ENCODE measurements around the gene CRACDL.

Gene CRACDL

DNA sequence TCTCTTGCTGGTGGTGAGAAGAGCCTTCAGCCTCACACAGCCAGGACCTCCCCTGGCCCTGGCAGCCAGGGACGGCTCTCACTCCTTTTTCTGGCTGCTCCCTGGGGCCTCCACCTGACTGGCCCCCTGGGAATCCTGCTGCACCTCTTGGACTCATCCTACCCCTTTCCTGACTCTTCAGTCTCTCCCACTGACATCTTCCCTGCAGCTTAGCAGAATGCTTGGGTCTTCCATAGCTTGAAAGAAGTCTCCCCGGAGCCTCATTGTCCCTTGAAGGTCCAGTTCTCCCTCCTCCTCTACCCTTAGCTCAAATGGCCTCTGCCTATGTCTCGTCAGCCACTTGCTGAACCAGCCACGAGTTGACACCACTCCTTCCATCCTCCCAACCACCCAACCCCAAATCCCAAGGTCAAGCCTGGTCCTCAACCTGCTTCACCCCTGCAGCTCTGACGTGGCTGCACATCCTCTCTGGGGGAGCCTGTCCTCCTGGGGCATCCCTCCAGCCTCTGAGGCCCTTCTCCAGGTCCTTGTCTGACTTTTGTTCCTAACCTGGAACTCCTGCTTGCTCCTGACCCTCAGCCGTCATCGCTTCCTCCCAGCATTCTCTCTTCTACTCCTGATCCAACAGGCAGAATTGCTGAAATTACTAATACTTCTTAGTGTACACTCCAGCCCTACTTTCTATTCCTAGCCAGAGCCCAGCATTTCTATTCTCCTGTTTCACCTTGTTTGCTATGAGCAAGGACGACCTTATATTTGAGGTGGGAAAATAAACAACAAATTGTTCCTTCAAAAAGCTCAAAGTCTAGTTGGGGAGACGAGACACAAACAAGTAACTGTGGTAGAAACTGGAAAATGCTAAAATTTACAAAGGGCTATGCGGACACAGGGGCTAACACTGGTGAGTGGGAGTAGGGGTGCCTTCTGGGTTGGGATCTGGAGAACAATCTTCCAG is 136.4 kb downstream of the CRACDL start:
- DNase-seq = no peak

DNA sequence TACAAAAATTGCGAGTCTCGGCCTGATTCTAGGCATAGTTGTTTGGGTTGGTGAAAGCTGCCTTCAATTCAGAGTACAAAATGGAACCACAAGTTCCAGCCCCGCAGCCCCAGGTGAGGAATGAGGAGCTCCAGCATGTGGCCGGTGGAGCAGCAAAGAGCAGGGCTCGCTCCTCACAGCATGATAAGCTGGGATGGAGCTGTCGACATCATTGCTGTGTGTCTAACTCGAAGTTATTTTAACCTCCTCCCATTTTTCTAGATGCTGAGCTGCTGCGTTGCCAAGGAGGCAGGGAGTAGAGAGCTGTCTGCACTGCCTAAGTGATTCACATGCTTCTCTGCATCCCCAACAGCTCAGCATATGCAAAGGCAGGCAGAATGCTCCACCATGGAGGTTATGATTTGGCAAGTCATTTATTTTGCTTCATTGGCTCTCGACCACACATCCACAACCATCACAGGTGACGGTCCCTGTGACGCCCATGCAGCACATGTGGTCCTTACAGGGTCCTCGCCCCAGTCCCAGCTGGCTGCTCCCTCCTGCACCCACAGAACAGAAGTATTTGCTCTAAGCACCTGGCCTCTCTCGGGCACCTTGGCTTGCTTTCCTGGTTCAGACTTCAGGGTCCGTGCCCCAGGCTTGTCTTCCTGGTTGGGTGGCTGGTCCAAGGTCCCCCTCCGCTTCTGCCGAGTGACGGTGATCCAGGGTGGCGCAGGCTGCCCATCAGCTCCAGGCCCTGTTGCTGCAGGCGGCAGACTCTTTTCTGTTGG is 139.1 kb downstream of the CRACDL start:
- no peak for DNase-seq

DNA sequence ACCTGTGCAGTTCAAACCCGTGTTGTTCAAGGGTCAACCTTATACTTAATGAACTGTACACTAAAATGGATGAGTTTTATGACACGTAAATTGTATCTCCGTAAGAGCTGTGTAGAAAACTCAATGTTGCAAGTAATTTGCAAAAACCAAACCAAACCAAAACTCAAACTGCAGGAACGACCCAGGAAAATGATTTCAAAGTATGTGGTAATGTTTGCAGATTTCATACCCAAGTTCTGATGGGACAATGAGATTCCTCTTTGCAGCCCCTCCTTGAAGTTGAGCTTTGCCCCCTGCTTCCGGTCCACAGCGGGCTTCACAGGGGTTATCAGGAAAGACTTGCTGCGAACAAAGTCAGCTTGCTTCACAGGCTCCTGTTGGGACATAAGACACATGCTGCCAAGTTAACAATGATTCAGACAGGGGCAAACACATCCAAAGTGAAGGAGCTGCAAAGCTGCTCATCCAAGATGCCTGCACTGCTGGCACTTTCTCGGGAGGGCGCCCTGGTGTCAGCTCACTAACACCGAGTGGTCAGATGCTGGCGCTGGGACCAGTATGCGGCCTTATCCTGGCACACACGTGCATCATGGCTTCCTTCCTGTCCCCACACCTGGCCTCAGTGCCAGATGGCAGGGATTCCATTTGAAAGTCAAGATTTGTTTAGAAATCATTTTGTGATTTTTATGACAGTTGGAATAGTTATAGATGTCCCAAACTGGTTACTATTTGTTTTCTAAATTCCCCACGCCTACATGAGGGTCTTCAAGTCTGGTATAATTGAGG is 139.9 kb downstream of the CRACDL start:
- no peak for DNase-seq

DNA sequence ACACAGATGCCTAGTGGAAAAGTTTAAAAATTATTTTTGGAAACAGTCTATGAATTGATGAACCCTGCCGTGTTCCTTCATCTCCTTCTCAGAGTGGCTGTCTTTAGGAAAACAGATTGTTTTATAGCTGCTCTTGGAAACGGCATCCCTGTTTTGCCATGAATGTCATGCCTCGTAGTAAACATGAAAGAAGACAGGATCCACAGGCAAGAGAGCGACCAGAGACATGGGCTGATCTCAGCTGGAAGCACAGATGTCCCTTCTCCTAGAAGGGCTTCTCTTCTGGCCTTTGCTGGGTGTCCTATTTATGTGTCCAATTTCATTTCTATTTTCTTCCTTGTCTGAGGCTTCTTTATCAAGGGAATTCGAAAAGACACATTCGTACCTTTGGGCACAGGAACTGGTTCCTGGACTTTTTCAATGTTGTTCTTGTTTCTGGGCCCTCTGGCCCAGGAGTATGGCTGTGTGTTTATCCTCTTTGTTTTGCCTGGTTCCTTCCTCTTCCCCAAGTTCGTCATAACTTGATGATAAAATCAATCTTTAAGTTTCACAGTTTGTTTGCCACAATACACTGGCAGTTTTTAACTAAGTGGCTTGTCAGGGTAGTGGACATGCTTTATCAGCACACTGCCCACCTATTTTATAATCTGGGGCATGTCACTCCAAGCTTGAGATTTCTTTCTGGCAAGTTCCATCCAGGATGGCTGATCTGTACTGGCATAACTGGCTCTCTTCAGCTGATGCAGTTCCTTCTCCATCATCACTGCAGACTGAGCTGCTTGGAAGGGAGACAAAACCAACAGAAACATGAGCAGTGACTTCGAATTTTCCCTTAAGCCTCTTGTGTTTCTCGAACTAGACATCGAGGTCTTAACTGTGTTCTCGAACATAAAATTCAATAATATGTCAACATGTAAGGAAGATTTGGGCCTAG is 141.9 kb downstream of the CRACDL start:
- DNase-seq = no peak

DNA sequence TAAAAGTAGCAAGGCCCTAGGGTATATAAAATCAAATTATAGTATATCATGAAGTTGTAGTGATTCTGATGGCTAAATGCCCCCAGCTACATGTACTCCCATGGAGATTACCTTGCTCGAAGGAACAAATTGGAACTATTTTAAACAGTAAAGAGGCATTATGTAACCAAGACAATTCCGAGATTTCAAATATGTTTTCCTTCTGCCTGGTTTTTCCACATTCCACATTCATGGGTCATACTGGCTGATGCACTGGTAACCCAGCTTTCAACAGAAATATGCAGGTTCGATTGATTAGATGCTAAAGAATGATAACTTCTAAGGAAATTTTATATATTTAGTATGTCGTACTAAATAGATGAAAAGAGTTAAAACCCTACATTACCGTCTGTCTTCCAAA is 142.8 kb downstream of the CRACDL start:
- DNase-seq = no peak

DNA sequence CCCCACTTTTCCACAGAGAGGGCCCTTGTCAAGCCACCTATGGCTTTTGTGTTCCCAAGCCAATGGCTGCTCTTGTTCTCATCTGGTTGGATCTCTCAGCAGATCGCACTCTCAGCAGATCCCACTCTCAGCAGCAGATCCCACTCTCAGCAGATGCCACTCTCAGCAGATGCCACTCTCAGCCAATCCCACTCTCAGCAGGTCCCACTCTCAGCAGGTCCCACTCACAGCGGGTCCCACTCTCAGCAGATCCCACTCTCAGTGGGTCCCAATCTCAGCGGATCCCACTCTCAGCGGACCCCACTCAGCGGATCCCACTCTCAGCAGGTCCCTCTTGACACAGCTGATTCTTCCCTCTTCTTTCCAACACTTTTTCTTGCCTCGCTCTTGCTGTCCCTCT is 145.8 kb downstream of the CRACDL start:
- DNase-seq = no peak

DNA sequence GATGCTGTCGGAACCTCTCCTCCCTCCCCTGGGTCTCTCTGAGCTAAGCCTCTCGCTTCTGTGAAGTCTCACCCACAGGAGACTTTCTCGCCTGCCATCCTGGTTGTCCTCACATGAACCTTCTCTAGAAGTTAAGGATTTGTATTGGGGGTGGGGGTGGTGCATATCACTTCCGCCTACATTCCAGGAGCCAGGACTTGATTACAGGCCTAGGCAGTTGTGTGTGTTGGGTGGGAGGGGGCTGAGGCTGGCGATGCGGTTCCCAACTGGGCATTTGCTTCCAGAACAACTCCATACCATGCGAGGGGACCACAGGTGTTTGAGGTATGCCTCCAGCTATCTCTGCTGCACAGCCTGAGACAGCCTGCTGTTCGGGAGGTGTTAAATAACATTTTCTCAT is 148.3 kb downstream of the CRACDL start:
- DNase-seq = no peak

DNA sequence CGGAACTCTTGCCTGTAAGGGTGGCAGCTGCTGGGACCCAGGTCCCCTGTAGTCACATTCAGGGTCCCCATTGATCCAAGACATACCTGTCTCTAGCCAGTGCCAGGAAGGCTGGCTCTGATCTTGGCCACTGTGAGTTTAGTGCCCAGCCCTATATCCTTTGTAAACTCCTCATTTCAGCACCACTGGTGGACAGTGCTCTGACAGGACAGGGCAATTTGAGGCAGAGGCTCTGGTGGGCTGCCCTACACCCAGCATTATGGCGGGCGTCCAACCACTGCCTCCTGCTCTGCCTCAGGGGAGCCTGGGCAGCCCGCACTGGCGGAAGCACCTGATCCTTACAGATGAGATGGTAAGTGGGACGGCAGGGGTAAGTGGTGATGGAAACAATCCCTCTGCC is 149.8 kb downstream of the CRACDL start:
- no peak for DNase-seq

DNA sequence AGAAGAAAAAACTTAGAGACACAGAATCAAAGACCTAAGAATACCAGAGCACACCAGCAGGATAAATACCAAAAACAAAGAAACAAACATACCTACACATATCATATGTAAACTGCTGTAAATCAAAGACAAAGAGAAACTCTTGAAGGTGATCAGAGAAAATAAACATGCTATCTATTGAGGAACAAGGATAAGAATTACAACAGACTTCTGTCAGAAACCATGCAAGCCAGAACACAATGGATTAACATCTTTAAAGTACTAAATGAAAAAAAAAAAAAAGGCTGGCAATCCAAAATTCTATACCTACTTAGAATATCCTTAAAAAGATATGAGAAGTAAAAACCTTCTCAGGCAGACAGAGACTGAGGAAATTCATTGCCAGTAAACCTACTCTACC is 153.5 kb downstream of the CRACDL start:
- no peak for DNase-seq

DNA sequence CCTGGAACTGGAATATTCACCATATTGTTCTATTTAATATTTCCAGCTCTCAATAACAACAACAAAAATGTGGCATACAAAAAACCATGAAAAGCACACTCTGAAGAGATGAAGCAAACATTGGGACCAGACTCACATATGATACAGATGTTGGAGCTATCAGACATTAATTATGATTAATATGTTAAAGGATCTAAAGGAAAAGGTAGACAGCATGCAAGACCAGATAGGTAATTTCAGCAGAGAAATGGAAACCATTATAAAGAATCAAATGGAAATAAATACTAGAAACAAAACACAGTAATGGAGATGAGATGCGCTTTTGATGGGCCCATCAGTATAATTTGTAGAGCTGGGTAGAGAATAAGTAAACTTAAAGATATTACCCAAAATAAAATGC is 154.2 kb downstream of the CRACDL start:
- no peak for DNase-seq

DNA sequence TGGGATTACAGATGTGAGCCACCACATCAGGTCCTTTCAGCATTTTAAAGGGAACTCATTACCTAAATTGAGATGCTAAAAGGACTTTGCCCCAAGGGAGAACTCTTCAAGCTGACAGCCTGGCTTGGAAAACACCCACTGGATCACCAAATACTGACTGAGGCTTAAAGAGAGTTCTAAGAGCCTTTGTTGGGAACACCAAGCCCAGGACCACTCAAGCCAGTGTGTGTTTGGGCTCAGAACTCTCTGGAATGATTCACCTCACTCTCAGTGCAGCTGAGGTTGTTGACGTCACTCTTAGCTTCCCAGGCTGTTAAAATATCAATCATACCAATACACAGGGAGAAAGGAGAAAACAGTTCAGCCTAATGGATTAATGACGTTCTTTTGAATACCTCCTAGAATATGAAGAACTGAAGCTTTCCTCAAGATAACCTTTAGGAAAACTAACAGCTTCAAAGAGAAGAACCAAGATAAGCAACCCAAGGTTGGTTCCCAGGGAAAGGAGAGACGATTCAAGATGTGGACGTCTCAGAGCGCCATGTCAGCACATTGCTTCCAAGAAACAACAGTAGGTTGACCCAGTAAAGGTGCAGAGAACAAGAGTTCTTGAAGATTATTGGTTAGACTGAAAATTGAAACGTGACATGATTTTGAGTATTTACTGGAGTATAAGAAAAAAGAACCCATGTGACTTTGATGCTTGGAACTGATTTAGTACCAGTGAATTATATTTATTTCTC is 157.1 kb downstream of the CRACDL start:
- DNase-seq = no peak

DNA sequence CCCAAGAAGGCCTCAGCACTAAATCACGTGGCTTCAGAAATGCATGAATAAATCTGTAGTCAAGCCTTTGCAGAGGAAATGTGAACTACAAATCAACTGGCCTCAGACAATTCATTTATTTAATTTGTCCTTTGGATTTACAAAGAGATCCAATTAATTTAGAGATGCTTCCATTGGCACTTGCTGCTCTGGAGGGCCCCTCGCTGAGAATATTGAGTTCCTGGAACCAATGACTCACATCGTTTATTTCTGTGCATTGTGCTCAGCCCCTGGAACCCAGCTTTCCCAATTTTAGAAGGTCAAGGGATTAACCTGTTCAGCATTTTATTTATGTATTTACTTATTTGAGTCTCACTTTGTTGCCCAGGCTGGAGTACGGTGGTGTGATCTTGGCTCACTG is 157.9 kb downstream of the CRACDL start:
- DNase-seq = no peak

DNA sequence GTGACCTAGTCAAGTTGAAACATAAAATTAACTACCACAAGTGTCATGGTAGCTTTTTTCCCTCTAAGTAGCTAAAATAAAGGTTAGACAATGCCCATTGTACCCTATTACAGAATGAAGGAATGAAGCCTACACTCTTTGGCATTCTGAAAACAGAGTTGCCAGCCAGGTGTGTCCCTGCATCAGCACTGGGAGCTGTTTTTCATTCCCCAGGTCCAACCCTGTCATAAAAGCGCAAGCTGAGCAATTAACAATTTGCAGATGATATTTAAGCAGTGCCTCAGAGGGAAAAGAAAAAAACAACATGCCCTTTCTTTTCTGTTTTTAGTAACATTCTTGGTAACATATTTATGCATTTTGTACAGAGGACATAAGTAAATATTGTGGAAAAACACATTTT is 158.3 kb downstream of the CRACDL start:
- DNase-seq = no peak

DNA sequence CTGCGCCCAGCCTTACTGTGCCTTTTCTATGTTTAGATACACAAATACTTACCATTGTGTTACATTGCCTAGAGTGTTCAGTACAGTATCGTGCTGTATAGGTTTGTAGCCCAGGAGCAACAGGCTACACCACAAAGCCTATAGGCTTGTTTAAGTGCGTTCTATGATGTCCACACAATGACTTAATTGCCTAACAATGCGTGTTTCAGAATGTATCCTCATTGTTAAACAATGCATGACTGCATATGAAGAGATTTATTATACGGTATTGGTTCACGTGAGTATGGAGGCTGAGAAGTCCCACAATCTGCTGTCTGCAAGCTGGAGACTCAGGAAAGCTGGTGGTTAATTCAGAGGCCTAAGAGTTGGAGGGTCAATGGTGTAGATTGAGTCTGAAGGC is 158.9 kb downstream of the CRACDL start:
- DNase-seq = no peak

DNA sequence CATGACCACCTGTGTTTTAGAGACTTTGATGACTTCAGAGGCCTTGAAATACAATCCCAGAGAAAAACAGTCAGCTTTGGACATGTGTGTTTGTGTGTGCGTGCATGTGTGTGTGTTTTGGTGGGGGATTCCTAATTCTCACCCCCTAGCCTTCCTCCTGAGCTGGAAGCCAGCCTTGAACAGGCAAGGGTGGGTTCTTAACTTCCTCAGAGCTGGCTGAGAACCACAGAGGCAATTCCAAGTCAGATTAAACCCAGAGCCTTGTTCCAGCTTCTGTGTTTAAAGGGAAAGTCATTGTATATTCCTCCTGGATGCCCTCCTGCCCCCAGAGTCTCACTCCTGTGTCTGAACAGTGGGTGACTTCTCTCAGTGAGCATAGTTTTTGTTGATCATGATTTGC is 159.9 kb downstream of the CRACDL start:
- DNase-seq = no peak

DNA sequence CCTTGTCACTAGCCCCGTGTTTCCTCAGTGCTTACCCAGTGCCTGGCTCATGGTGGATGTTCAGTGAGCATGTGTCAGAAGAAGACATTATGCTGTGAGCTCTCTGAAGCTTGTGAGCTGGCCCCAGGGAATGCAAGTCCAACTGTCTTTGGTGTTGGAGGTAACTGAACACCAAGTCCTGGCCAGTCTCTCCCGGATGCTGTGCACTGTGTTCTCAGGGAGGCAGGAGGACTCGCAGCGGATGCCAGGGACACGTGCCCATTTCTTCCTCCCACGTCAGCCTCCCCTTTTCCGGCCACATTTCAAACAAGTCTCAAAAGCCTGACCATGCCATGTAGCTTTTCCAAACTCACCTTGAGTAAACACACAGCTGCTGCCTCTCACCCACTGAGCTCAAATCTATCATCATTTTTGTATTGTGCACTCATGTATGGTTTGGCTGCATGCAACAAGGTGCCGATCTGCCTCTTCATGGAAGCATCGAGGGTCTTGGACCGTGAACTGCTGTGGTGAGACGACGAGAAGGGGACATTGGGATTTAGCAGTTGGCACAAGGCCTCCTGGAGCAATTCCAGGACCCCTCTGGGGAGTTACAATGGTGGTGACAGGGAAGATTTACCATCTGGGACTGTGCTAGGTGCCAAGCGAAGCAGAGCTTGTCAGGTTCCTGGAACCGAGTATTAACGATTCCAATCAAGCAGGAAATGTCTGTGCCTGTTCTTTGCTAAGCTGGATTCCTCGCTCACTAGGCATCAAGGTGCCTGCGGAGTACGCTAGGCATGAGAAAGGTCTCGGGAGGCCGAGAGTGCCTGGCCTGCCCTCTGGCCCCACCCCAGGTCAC is 160.7 kb downstream of the CRACDL start:
- no peak for DNase-seq

DNA sequence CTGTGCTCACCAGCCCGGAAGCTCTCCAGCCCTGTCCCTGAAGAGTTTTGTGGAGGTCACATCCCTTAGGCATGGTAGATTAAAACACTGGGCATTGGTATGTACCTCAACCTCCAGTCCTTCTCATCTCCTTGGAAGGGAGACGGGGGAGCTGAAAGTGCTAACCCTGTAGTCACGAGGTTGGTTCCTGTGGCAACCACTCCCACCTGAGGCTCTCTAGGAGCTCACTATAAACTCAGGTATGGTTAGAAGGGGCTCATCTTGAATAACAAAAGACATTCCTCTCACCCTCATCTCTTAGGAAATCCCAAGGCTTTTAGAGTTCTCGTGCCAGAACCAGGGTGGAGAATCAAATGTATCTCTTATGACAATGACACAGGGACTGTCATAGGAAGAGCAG is 162.1 kb downstream of the CRACDL start:
- DNase-seq = no peak

DNA sequence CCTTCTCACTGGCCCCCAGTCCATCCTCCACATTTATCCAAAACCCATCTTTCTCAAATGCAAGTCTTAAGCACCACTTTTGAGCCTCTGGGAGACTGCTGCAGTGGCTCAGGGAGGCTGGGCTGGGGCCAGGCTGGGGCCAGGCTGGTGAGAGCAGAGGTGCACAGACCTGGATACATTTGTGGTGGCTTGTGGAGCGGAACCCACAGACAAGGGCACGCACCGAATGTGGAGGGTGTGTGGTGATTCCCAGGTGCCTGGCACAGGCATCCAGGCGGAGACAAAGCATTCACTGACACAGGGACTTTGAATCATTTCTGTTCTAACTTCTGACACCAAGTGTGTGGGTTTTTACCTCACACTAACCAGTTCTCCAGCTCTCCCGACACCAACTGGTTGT is 162.9 kb downstream of the CRACDL start:
- DNase-seq = no peak

DNA sequence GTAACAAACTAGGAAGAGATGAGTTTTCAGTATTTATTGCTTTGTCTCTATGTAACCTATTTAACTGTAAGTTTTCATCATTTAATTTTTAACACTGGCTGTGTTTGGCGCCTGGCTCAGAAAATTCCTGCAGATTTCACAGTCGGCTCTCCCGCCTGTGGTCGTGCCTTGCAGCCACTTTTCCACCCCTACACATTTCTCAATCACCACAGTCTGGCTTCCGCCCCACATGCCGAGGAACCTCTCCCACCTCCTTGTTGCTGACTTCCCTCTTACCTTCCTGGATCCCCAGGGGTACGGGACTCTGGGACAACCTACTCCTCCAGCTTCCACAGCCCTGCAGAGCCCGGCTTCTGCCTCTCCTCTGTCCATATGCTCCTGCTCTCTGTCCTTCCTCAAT is 163.5 kb downstream of the CRACDL start:
- no peak for DNase-seq

DNA sequence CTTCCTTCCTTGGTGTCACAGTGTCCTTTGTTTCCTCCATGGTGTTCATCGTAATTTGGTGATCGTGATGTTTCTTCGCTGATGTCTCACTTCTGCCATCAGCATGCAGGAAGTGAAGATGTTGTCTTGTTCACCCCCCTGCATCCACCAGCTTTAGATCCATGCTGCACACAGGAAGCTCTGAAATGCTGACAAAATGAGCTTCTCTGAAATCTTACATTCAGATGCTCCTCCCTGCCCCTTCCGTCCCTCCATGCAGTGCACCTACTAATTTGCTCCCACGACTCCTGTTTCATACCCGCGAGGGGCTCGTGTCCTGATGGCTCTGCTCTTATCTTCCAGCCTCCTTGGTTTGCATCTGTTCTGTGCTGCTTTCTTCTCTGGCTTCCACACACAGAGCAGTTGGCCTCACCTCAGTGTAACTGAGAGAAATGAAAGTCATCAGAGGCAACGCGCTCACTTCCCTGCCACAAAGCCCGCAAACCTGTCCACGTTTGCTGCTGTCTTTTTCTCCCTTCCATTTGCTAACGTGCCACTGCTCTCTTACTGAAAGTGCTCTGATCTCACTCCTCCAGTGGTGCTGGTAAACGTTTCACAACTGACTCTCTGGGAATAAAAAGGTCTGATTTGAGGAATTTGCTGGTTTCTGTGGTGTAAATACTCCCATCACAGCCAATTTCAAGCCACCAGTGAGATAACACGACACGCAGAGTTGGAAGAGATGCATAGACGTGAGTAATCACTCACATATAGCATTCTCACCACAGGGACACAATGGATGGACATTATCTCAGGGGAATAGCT is 164.1 kb downstream of the CRACDL start:
- no peak for DNase-seq
